Liver (tissue), 9 donors: ENCODE results near the gene HSP90AB1. TPM values are rescaled to one million over a fixed set of nuclear protein-coding genes. Genes with fewer than 3 reads are reported as not detected.

ENCODE experiments used
- DNase-seq: peaks from one replicate; pipeline ENCODE4 v3.0.0-alpha.2; 2017; ENCODE audit warnings: low spot score
- H3K27ac ChIP-seq, 2 donors: one replicate each; pipeline ENCODE4 v1.7.0; 2013; ENCODE audit warnings: inconsistent platforms in 2 of 2, low read length in 2 of 2, control low read depth in 1 of 2, low read depth in 1 of 2, mild to moderate bottlenecking in 1 of 2
- H3K27me3 ChIP-seq, 4 donors: one replicate each; pipeline versions ENCODE4 v1.6.1 to v1.7.0; 2013; ENCODE audit warnings: low read length in 3 of 4, inconsistent platforms in 1 of 4, mild to moderate bottlenecking in 1 of 4, moderate library complexity in 1 of 4; ENCODE audit not compliant: control insufficient read depth in 4 of 4, insufficient read depth in 4 of 4
- H3K36me3 ChIP-seq, 4 donors: one replicate each; pipeline versions ENCODE4 v1.6.1 to v1.7.0; 2013; ENCODE audit warnings: low read length in 3 of 4, mild to moderate bottlenecking in 3 of 4, low read depth in 1 of 4, moderate library complexity in 1 of 4; ENCODE audit not compliant: control insufficient read depth in 4 of 4, insufficient read depth in 3 of 4
- H3K4me1 ChIP-seq, 4 donors: one replicate each; pipeline versions ENCODE4 v1.6.1 to v1.7.0; 2013; ENCODE audit warnings: low read length in 3 of 4, mild to moderate bottlenecking in 3 of 4, moderate library complexity in 1 of 4; ENCODE audit not compliant: control insufficient read depth in 4 of 4, insufficient read depth in 4 of 4
- H3K4me3 ChIP-seq, 3 donors: one replicate each; pipeline versions ENCODE4 v1.6.1 to v1.7.0; 2013; ENCODE audit warnings: low read length in 3 of 3, control low read depth in 1 of 3, low read depth in 1 of 3, mild to moderate bottlenecking in 1 of 3
- H3K9ac ChIP-seq, 2 donors: one replicate each; pipeline ENCODE4 v1.7.0; 2013; ENCODE audit warnings: low read length in 2 of 2, mild to moderate bottlenecking in 2 of 2, moderate library complexity in 2 of 2, control low read depth in 1 of 2, low read depth in 1 of 2
- H3K9me3 ChIP-seq, 4 donors: one replicate each; pipeline versions ENCODE4 v1.6.1 to v1.7.0; 2013; ENCODE audit warnings: low read length in 3 of 4; ENCODE audit not compliant: control insufficient read depth in 4 of 4
- ATF3 ChIP-seq: IDR thresholded peaks from 2 replicates; pipeline ENCODE4 v1.6.1; 2016; ENCODE audit warnings: antibody characterized with exemption
- EGR1 ChIP-seq, 2 donors: IDR thresholded peaks; 2 replicates each; pipeline ENCODE4 v1.6.1; 2016 to 2018; ENCODE audit warnings: antibody characterized with exemption in 2 of 2, low read depth in 2 of 2
- FOXA1 ChIP-seq: IDR thresholded peaks from 2 replicates; pipeline ENCODE4 v1.6.1; 2016; ENCODE audit warnings: antibody characterized with exemption
- FOXA2 ChIP-seq: IDR thresholded peaks from 2 replicates; pipeline ENCODE4 v1.6.1; 2016; ENCODE audit warnings: antibody characterized with exemption
- GABPA ChIP-seq, 2 donors: IDR thresholded peaks in 1 of 2; conservative IDR thresholded peaks in 1 of 2; 2 replicates each; pipeline ENCODE4 v1.6.1; 2016; ENCODE audit warnings: antibody characterized with exemption in 2 of 2, mild to moderate bottlenecking in 1 of 2, moderate library complexity in 1 of 2
- HNF4A ChIP-seq, 2 donors: conservative IDR thresholded peaks; 2 replicates each; pipeline ENCODE4 v1.6.1; 2016; ENCODE audit warnings: antibody characterized with exemption in 2 of 2, mild to moderate bottlenecking in 2 of 2
- HNF4G ChIP-seq: IDR thresholded peaks from 2 replicates; pipeline ENCODE4 v1.6.1; 2016; ENCODE audit warnings: antibody characterized with exemption
- JUND ChIP-seq, 2 donors: IDR thresholded peaks; 2 replicates each; pipeline ENCODE4 v1.6.1; 2016; ENCODE audit warnings: antibody characterized with exemption in 2 of 2
- MAX ChIP-seq: IDR thresholded peaks from 2 replicates; pipeline ENCODE4 v1.6.1; 2016; ENCODE audit warnings: antibody characterized with exemption
- NR2F2 ChIP-seq: IDR thresholded peaks from 2 replicates; pipeline ENCODE4 v1.6.1; 2016; ENCODE audit warnings: antibody characterized with exemption
- RAD21 ChIP-seq, 2 donors: IDR thresholded peaks; 2 replicates each; pipeline ENCODE4 v1.6.1; 2016; ENCODE audit warnings: antibody characterized with exemption in 2 of 2, mild to moderate bottlenecking in 2 of 2
- RXRA ChIP-seq, 2 donors: IDR thresholded peaks; 2 replicates each; pipeline ENCODE4 v1.6.1; 2017 to 2018; ENCODE audit warnings: antibody characterized with exemption in 2 of 2, mild to moderate bottlenecking in 1 of 2
- SP1 ChIP-seq: IDR thresholded peaks from 2 replicates; pipeline ENCODE4 v1.6.1; 2018; ENCODE audit warnings: antibody characterized with exemption, mild to moderate bottlenecking
- TAF1 ChIP-seq: conservative IDR thresholded peaks from 2 replicates; pipeline ENCODE4 v1.6.1; 2016; ENCODE audit warnings: antibody characterized with exemption, mild to moderate bottlenecking
- YY1 ChIP-seq: IDR thresholded peaks from 2 replicates; pipeline ENCODE4 v1.6.1; 2016; ENCODE audit warnings: antibody characterized with exemption, mild to moderate bottlenecking
- ZBTB33 ChIP-seq: IDR thresholded peaks from 2 replicates; pipeline ENCODE4 v1.6.1; 2016; ENCODE audit warnings: antibody characterized with exemption
- WGBS: extraction: QIAGEN DNeasy Blood & Tissue Kit; methylation state at CpG from one replicate; pipeline ENCODE4 v1.1.7; 2013; 5-methylcytosine and 5-hydroxymethylcytosine counted together
- polyA plus RNA-seq, 2 donors: library from polyadenylated mRNA; stranded (reverse) in 1 of 2; unstranded in 1 of 2; fragments of 200-250 nt in 1 of 2; fragments of >200 nt in 1 of 2; fragmentation: Nextera tagmentation in 1 of 2; extraction: Ambion mirVana in 1 of 2; gene quantifications; one replicate each; pipeline versions ENCODE4 v1.2.1 to v1.2.3, GENCODE V29; 2013 to 2015
- total RNA-seq, 2 donors: library from RNA; depleted of rRNA; stranded (reverse); fragments of >200 nt; gene quantifications; one replicate each; pipeline ENCODE4 v1.2.3, GENCODE V29; 2014
- TF ChIP-seq, protein P1 (sequence below): IDR thresholded peaks from 2 replicates; pipeline ENCODE4 v1.6.1; 2016; ENCODE audit warnings: antibody characterized with exemption, mild to moderate bottlenecking
- TF ChIP-seq, protein P2 (sequence below): fragments of 150-350 bp; IDR thresholded peaks from 2 replicates; pipeline ENCODE4 v1.5.1; 2017; ENCODE audit warnings: improper control_type of control experiment, low read depth, low read length; ENCODE audit not compliant: missing input control
- donor health status: healthy.
- donor health status: healthy.
- donor health status: healthy.
- donor health status: healthy.
- donor health status: healthy.

The HSP90AB1 gene
- total and polyA plus RNA-seq, 4 donors = 129 to 281 (median 203) TPM

- Histone ChIP-seq H3K9me3 (no peaks in the 10 kb centered on the region), H3K36me3 (no peaks in the 10 kb centered on the region), H3K4me1 (no peaks in the 10 kb centered on the region), H3K27ac (no peak overlapping the region), H3K4me3 (no peak overlapping the region), H3K9ac (no peak overlapping the region), H3K27me3 (no peaks in the 10 kb centered on the region)
- TF ChIP-seq YY1 = no peak
- no peak for TF ChIP-seq NR2F2
- TF ChIP-seq FOXA2 = no peak
- TF ChIP-seq, protein P1, sequence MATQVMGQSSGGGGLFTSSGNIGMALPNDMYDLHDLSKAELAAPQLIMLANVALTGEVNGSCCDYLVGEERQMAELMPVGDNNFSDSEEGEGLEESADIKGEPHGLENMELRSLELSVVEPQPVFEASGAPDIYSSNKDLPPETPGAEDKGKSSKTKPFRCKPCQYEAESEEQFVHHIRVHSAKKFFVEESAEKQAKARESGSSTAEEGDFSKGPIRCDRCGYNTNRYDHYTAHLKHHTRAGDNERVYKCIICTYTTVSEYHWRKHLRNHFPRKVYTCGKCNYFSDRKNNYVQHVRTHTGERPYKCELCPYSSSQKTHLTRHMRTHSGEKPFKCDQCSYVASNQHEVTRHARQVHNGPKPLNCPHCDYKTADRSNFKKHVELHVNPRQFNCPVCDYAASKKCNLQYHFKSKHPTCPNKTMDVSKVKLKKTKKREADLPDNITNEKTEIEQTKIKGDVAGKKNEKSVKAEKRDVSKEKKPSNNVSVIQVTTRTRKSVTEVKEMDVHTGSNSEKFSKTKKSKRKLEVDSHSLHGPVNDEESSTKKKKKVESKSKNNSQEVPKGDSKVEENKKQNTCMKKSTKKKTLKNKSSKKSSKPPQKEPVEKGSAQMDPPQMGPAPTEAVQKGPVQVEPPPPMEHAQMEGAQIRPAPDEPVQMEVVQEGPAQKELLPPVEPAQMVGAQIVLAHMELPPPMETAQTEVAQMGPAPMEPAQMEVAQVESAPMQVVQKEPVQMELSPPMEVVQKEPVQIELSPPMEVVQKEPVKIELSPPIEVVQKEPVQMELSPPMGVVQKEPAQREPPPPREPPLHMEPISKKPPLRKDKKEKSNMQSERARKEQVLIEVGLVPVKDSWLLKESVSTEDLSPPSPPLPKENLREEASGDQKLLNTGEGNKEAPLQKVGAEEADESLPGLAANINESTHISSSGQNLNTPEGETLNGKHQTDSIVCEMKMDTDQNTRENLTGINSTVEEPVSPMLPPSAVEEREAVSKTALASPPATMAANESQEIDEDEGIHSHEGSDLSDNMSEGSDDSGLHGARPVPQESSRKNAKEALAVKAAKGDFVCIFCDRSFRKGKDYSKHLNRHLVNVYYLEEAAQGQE = no peak
- TF ChIP-seq HNF4G = no peak
- no peak for TF ChIP-seq MAX
- TF ChIP-seq RAD21 (IDR thresholded peaks at IDR 0.05) = no peak
- no peak for TF ChIP-seq RXRA (IDR thresholded peaks at IDR 0.05)
- TF ChIP-seq GABPA (IDR thresholded peaks at IDR 0.05 in 1 of 2, conservative IDR thresholded peaks at IDR 0.05 in 1 of 2) = no peak
- TF ChIP-seq ZBTB33 = no peak
- TF ChIP-seq TAF1 = no peak
- TF ChIP-seq JUND (IDR thresholded peaks at IDR 0.05) = no peak
- TF ChIP-seq EGR1 (IDR thresholded peaks at IDR 0.05; ENCODE audit: low read depth in 2 of 2) = no peak
- TF ChIP-seq, protein P2, sequence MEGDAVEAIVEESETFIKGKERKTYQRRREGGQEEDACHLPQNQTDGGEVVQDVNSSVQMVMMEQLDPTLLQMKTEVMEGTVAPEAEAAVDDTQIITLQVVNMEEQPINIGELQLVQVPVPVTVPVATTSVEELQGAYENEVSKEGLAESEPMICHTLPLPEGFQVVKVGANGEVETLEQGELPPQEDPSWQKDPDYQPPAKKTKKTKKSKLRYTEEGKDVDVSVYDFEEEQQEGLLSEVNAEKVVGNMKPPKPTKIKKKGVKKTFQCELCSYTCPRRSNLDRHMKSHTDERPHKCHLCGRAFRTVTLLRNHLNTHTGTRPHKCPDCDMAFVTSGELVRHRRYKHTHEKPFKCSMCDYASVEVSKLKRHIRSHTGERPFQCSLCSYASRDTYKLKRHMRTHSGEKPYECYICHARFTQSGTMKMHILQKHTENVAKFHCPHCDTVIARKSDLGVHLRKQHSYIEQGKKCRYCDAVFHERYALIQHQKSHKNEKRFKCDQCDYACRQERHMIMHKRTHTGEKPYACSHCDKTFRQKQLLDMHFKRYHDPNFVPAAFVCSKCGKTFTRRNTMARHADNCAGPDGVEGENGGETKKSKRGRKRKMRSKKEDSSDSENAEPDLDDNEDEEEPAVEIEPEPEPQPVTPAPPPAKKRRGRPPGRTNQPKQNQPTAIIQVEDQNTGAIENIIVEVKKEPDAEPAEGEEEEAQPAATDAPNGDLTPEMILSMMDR = no peak
- TF ChIP-seq HNF4A (conservative IDR thresholded peaks at IDR 0.05) = no peak
- no peak for TF ChIP-seq SP1
- no peak for TF ChIP-seq ATF3
- no peak for TF ChIP-seq FOXA1
- 89% methylated on average over 3 of the region's 3 CpGs for WGBS
- no peak for DNase-seq
Observed at GRCh38 chr6:44198684-44199083, 48.2 kb upstream of the HSP90AB1 start.
